ENCODE data around the gene MUSTN1.

MUSTN1 gene

GRCh38 chr3:52851348-52851747, 16.5 kb upstream of the MUSTN1 start:
- DNase-seq (ENCODE audit: low spot score), result peak; percentile 75

- no peak for DNase-seq (ENCODE audit: low spot score)
Measured at GRCh38 chr3:52849656-52850055, 14.8 kb upstream of the MUSTN1 start.

DNA sequence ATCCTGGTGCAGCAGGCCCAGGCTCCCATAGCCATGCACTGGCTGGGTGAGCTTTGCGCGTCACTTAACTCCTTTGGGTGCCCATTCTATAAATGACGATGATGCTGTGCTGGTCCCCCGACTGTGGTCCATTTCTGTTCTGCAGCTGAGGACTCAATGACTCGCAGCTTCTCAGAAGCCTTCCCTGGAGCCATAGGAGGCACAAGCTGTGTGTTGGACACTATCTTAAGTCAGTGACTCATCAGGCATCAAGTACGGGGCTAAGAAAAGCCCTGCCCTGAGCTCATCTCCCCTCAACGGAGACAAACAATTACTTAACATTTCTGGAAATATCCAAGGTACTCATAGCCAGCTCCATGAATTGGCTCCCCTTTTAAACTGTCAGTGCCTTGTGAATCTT, 13.8 kb upstream of the MUSTN1 start:
- DNase-seq (ENCODE audit: low spot score), result no peak

GRCh38 chr3:52847726-52848125, 12.9 kb upstream of the MUSTN1 start:
- no peak for DNase-seq (ENCODE audit: low spot score)

GRCh38 chr3:52847241-52847640, 12.4 kb upstream of the MUSTN1 start:
- no peak for DNase-seq (ENCODE audit: low spot score)

DNA sequence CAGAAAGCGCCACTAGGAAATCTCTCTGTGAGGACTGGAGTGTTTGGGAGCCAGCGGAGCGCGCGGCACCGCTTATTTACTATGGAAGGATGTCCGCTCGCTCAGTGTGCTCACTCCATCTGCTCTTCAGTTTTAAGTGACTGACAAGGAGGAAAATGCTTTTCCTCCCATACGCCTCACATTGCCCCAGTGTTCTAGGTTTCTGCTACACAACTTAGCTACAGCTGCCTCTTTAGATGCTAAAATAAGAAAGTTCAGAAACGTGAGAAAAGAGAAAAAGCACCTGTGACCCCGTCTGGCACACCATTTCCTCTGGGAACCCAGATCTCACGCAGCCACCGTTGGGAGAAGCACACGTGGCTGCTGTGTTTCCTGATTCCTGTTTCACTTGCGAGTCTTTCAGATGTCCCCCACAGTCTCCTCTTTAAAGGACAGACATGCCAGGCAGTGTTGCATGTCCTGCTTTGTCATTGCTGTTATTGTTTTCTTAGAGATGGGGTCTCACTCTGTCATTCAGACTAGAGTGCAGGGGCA, 11.7 kb upstream of the MUSTN1 start:
- DNase-seq (ENCODE audit: low spot score), result no peak

- DNase-seq (ENCODE audit: low spot score), result no peak
Measured at GRCh38 chr3:52845691-52846431, 11.0 kb upstream of the MUSTN1 start.

- DNase-seq (ENCODE audit: low spot score), result no peak
Measured at GRCh38 chr3:52845157-52845556, 10.3 kb upstream of the MUSTN1 start.

DNA sequence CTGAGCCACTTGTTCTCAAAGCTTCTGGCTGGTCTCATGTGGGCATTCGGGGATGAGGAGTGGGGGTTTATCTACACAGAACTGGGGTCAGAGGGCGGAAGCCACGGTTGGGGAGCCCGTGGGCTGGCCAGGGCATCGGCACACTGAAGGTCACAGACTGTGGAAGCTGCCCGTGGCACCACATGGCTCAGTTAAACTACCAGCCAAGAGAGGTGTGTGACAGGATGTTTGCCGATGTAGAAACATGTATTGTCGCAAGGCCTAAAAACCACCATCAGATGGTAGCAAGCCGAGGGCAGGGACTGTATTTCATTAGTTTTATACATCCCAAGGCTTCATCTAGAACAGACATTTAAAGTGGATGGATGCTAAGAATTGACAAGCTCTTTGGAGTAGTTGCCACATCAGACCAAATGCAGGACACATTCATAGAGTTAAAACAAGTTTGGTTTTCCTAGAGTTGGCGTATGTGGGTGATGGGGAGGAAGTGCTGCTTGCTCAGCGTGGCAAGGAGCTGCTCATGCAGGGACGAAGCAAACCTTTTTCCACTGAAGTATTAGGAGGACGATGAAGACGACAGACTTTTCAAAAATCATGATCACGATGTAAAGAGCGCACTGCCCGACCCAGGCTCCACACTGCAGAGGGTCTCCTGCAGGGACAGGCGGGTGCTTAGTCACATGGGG, 9.6 kb upstream of the MUSTN1 start:
- DNase-seq (ENCODE audit: low spot score), result no peak

DNA sequence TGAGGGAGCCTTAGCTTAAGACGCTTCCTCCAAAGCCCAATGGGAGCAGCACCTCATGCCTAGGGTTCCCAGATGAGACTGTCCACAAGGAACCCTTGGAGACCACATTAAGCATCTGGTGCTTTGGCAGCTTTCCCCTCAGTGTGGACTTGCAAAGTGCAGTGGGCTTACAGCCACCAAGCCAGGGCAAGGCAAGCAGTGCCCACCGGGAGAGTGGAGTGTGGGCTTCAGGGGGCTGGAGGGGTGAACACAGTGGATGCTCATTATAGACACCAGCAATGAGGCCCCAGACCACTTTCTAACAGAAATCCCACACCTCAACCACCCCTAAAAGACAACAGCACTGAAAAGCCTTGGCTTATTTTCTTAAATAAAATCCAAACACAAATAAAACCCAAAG, 9.1 kb upstream of the MUSTN1 start:
- DNase-seq (ENCODE audit: low spot score), result no peak

DNA sequence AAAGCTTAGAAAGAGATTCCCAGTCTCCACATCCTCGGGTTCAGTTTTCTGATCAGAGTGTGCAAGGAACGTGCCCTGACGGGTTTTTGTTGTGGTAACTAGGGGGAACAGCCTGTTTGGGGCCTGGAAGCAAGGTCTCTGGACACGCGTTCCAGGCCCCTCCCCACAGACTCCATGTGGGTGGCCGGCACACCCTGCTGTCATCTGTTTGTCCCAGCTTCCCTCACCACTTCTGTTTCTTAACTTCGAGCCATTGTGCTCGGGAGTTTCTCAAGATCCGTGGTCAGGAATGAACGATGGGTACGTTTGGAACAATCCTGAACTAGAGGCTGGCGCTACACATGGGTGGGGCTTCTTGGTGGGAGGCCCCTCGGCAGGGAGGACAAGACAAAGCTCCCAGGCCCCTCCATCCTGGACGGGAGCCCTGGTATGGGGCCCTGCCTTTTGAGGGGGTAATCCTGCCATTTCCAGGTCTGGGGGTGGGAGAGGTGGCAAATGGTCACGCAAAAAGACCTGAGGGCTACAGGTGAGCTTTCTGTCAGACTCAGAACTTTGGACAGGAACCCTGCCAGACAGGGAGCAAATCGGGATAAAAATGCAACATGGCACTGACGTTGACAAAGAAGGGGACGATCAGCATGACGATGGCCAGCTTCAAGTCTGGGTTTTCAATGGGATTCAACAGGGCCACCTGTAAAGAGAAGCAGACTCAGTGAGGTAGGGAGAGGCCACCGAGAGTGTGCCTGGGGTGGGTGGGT, 8.5 kb upstream of the MUSTN1 start:
- no peak for DNase-seq (ENCODE audit: low spot score)

DNA sequence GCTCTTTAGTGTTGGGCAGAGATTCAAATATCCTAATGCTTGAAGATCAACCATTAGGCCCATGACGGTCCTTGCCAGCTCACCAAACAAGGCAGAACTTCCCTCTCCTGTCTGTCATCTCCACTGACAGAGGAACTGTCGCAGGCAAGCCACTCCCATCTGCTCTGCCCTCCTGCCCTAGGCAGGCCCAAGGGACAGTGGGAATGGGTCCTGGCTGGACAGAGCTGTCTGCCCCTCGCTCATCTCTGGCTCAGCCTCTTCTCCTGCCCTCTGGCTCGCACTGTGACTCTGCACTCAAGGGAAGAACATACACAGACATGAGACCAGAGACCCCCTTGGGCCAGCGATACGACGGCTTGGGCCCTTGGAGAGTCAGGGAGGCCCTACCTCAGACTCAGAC, 7.6 kb upstream of the MUSTN1 start:
- no peak for DNase-seq (ENCODE audit: low spot score)

DNA sequence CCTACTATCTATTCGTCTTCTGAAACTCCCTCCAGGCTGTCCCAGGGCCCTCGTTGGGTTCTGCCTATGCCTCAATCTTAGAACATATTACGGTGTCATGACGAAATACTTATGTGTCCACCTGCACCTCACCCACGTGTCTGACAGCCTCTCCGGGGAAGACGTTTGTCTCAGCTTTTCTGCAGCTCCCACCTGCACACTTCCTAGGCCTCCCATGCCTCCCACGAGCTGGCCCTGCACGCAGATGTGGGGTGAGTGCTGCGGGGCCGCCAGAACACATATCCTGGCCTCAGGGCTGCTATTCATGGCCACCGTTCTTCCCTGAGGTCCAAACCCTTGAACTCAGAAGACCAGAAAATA, 7.1 kb upstream of the MUSTN1 start:
- DNase-seq (ENCODE audit: low spot score), result no peak

- DNase-seq (ENCODE audit: low spot score), result no peak
Measured at GRCh38 chr3:52841211-52841980, 6.6 kb upstream of the MUSTN1 start.

DNA sequence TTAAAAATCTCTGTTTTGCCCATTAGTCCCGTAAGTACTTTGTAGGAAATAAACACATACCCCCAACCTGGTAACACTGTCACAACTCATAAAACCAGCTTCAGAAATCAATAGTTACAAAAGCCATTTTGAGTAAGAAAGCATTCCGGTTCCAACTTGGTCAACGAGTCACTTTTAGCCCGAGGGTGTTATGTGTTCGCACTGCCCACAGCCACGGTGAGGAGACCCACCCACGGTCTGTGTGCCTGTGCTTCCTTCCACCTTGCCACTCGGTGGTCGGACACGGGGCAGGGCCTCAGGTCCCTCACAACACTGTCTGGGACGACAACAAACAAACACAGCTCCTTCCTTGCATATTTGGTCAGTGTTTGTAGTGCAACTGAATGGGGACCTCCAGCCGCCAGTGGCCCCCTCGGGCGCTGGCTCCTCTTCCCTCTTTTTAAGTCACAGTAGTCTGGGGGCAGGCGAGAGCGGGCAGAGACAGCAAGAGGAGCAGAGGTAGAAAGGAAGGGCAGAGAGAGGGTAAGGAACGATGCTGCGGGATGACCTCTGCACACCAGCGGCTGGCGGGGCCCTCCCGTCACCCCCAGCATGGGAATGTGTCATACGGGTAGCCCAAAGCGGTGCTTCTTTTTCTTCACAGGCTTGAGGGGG, 5.2 kb upstream of the MUSTN1 start:
- DNase-seq (ENCODE audit: low spot score), result no peak

- DNase-seq (ENCODE audit: low spot score), result no peak
Measured at GRCh38 chr3:52839268-52839575, 4.4 kb upstream of the MUSTN1 start.

DNA sequence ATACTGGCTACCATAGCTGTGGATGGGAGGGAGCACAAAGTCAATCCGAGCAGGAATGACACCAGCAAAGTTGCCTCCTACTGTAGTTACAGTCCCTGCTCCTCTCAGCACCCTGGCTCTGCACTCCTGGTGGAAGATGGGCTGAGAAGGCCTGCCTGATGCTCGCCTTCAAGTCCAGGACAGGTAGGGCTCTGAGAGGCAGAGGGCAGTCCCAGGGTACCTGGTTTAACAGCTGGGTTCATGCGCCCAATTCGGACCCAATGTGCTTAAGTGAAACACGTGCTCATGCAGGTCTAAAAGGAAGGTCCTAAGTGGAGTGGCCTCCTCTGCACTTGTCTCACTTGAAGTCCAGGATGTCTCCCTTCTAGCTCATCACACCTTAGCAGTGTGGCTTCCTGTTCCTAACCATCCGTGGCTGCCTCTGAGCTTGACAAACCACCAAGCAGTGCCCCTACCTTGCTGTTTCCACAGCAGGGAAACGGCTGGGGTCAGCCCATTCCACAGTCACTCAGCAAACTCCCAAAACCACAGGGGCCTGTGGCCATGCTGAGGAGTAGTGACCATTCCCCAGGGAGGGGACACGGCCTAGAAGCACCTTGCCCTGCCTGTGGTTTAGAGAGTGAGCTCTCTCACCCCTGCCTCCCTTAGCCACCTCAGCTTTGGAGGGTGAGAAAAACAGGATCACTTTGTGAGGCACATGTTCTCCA, 3.9 kb upstream of the MUSTN1 start:
- no peak for DNase-seq (ENCODE audit: low spot score)

- DNase-seq (ENCODE audit: low spot score), result no peak
Measured at GRCh38 chr3:52836986-52837385, 2.2 kb upstream of the MUSTN1 start.

DNA sequence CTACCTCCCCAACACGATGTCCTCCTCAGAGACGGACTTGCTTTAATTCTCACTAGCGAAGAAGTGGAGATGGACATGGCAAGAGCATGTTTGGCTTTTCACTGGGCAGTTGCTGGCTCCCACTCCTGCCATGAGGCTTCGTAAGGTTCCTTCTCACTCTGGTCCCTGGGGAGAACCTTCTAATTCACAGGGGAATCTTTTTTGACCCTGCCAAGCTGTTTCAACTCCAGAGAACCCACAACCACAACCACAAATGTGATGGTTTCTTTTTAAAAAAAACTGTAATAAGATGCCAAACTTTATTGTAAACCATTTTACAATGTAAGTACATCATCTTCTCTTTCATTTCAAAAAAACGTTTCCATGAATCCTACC, 1.6 kb upstream of the MUSTN1 start:
- no peak for DNase-seq (ENCODE audit: low spot score)

- no peak for DNase-seq (ENCODE audit: low spot score)
Measured at GRCh38 chr3:52835766-52836470, 1.1 kb upstream of the MUSTN1 start.

DNA sequence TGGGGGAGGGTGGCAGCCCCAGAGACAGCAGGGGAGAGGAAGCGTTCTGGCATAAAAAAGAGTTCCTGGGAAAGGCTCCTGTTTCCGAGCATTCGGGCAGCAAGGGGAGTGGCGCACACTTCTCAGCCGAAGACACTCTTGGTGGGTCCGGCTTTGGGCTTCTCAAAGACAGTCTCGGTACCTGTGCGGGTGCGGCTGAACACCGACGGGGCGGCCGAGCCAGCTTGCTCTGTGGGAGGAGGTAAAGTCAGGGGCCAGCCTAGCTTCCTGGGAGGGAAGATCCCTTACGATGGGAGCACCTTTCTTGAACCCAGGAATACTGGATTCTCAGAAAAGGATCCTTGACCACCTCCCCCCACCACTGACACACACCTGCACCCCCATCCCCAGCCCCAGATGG, 1.6 kb downstream of the MUSTN1 start:
- DNase-seq (ENCODE audit: low spot score), result no peak

All from COLO829 (cell line).